NB4 (cell line): ENCODE results near the gene ASAP3.

Source experiments
- CTCF ChIP-seq: IDR thresholded peaks from one replicate; pipeline ENCODE4 v1.5.1; 2012; ENCODE audit warnings: low read depth, low read length
- MYC ChIP-seq: IDR thresholded peaks from 2 replicates; pipeline ENCODE4 v1.6.1; 2011; ENCODE audit warnings: low read depth, low read length
- POLR2A ChIP-seq: IDR thresholded peaks from 2 replicates; pipeline ENCODE4 v1.6.1; 2011; ENCODE audit warnings: mild to moderate bottlenecking; ENCODE audit not compliant: insufficient read length; ENCODE audit errors: extremely low read depth
- TF ChIP-seq, protein P1 (sequence below): IDR thresholded peaks from 2 replicates; pipeline ENCODE4 v1.6.1; 2011; ENCODE audit warnings: low read depth, low read length

GRCh38 chr1:23524716-23525401, 40.9 kb upstream of the ASAP3 start:
- no peak for TF ChIP-seq CTCF
- TF ChIP-seq POLR2A = no peak
- TF ChIP-seq, protein P1, sequence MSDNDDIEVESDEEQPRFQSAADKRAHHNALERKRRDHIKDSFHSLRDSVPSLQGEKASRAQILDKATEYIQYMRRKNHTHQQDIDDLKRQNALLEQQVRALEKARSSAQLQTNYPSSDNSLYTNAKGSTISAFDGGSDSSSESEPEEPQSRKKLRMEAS = no peak
- no peak for TF ChIP-seq MYC
